ENCODE data around the gene DQX1.
"Not testable (repeated sequence)": the region's sequence is repeated elsewhere in the genome, so short reads cannot be mapped to it uniquely, and the experiment has no call there.

Gene DQX1

GRCh38 chr2:74491648-74492544 lies 34.1 kb downstream of the DQX1 start:
- DNase-seq = no peak

DNA sequence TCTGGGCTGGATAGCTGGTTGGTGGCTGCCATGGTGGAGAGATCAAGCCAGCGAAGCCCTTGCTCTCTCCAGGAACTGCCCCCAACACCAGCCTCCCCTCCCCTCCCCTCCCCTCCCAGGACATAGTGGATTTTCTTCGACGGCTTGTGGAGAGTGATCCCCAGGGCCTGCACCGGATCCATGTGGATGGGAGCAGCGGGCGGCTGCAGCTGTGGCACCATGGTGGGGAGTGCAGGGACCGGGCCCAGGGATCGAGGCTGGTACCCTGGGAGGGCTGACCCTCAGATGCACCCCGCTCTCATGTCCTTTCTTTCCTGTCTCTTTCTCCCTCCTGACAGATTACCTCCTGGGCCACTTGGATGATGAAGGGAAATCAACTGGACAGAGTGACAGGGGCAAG lies 36.1 kb downstream of the DQX1 start:
- DNase-seq = no peak

- no peak for DNase-seq
Measured at GRCh38 chr2:74488643-74489481, 37.2 kb downstream of the DQX1 start.

DNA sequence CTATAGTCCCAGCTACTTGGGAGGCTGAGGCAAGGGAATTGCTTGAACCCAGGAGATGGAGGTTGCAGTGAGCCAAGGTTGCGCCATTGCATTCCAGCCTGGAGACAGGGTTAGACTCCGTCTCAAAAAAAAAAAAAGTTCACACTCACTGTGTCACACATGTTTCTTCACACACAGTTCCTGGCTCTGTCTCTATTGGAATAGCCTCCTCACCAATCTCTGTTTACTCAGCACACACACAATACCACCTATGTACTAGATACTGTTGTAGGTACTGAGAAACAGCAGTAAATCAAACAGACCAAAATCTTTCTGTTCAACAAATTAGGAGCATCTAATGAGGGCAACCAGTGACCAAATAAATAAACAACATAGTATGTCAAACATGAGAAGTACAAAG lies 39.9 kb downstream of the DQX1 start:
- no peak for DNase-seq

DNA sequence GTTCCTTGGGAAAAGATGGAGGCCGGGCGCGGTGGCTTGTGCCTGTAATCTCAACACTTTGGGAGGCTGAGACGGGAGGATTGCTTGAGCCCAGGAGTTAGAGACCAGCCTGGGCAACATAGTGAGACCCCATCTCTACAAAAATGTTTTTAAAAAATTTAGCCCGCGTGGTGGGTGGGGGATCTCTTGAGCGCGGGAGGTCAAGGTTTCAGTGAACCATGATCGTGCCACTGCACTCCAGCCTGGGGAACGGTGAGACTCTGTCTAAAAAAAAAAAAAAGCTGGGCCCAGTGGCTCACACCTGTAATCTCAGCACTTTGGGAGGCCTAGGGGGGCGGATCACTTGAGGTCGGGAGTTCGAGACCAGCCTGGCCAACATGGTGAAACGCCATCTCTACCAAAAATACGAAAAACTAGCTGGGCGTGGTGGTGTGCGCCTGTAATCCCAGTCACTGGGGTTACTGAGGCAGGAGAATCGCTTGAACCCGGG lies 42.3 kb downstream of the DQX1 start:
- DNase-seq = not testable (repeated sequence)

DNA sequence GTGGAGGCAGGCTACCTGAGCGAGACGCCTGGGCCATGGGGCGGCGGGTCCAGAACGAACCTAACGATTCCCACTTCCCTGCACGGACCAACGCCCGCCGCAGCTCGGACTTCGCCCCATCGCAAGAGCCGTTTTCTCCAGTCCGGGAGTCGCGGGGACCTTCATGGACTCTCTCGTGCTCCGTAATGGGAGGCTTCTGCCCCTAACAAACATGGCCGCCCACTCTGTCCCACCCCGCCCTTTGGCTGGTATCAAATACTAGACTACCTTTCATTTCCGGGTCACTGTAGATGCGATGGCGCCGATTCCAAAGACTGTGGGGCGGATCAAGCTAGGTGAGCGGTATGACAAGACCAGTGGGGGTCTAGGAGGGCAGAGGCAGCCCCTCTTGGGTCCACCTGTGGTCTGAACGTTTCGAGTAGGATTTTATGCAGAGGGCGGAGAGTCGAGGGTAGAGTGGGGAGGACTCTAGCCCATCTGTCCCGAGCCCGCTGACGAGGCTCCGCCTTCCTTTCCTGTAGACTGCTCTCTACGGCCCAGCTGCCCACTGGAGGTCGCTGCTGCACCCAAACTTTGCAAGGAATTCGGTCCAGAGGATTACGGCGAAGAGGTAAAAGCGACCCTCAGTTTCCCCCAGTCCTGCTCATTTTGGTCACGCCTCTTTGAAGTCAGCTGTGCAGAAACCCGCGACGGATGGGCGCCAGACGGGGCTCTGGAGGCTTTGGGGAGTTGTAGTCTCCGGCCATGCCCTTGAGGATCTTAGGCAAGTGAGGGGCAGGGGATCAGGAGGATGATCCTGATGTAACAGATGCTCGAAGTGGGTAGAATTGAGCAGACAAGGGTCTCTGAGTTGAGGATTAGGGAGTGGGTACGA lies 43.0 kb downstream of the DQX1 start, which contains the start of the genes CCDC142 and TTC31:
Gene CCDC142 (minus strand): TSS at position 198 of the 874 bp plus-strand sequence. CDS start 161 bp downstream, at position 37.
Gene TTC31 (plus strand): TSS at position 281 of the 874 bp plus-strand sequence. CDS start 15 bp downstream, at position 296.
- peak; percentile 56 for DNase-seq

DNA sequence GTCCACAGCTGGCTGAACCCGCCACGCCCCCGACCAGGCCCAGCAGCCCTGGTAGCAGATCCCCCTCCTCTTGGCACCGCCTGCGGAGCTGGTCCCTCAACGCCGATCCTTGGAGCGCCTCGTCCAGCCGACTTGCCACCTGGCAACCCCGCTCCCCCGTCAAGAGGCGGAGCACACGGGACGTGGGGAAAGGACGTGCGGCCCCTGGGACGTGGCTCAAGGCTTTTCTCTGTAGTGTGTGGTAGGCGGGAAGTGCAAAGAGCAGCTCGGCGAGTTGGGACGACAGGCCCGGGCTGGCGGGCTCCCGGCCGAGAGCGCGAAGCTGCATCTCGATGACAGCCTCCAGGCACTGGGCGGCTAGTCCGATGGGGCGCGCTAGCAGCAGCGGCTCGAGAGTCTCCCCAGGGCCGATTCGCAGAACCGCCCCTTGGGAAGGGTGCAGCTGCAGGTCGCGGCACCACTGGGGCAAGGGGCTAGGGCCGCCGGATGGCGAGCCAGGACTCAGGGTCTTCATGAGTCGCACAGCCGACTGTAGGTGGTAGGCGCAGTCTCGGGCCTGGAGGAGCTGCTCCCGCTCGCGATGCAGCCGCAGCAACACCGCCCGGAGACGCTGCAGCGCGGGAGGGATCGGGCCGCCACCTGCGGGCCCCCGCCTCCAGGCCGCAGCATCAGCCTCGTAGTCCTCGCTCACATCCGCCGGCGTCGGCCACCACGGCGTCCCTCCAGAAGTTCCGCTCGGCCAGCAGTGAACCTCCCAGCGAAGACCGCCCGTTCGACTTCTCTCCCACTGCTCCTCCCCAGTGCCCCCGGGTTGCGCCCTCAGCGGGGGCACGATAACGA lies 43.9 kb downstream of the DQX1 start:
- DNase-seq = peak; percentile 35

GRCh38 chr2:74481431-74481830 lies 44.6 kb downstream of the DQX1 start:
- no peak for DNase-seq

GRCh38 chr2:74474899-74475298 lies 51.1 kb downstream of the DQX1 start:
- no peak for DNase-seq

DNA sequence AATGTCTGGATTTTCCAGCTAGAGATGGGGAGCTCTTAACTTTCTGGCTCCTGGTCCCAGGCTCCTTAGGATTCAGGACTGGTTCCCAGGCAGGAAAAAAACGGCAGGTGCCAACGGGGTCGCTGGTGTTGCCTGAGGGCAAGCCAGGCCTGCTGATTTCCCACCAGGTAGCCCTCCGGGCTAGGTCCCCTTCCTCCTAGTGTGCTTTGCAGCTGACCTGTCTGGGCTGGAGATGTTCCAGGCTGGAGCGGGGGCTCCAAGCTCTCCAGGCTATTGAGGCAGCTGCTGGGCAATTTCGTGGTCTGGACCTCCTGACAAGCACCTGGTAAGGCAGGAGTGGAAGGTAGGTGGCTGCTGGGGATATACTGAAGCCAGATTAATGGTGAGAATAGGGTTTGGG lies 51.5 kb downstream of the DQX1 start:
- DNase-seq = no peak

- no peak for DNase-seq
Measured at GRCh38 chr2:74472945-74473258, 53.1 kb downstream of the DQX1 start.

- peak; percentile 84 for DNase-seq
Measured at GRCh38 chr2:74472086-74472944, 53.7 kb downstream of the DQX1 start, which contains the start of gene MRPL53. MRPL53 (minus strand) TSS chr2:74472680; CDS start chr2:74472660, 20 bp downstream.

DNA sequence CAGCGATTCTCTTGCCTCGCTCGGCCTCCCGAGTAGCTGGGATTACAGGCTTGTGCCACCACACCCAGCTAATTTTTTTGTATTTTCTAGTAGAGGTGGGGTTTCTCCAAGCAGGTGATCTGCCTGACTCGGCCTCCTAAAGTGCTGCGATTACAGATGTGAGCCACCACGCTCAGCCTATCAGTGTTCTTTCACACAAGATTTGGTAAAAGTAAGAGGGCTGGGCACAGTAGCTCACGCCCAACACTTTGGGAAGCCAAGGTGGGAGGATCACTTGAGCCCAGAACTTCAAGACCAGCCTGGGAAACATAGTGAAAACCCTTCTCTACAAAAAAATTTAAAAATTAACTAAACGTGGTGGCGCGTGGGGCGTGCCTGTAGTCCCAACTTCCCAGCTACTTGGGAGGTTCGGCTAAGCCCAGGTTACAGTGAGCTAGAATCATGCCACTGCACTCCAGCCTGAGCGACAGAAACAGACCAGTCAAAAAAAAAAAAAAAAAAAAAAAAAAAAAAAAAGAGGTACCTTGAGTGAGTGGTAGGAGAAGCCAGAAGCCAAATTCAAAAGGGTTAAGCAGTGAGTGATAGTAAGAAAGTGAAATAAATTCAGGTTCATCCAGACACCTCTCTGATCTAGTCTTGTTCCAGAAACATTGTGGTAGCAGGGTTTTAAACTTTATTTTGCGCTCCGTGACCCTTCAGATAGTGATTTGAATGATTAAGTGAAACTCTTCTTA lies 54.5 kb downstream of the DQX1 start:
- no peak for DNase-seq

GRCh38 chr2:74470742-74471141 lies 55.3 kb downstream of the DQX1 start:
- DNase-seq = not testable (repeated sequence)

Data from activated gamma-delta T cell (primary cell).